Gastroesophageal sphincter (tissue), 3 donors: Measurements from ENCODE around the gene FREM2.

ENCODE experiments used
- CTCF ChIP-seq, 4 experiments: fragments of 200-600 bp in 2 of 4; fragments of 450-650 bp in 2 of 4; sonication (generic) in 1 of 4; IDR thresholded peaks; one replicate each; pipeline ENCODE4 v1.5.1; 2017 to 2019; ENCODE audit warnings: antibody characterized with exemption in 4 of 4, mild to moderate bottlenecking in 2 of 4, moderate library complexity in 2 of 4
- POLR2A ChIP-seq, 2 donors: fragments of 450-650 bp; IDR thresholded peaks; one replicate each; pipeline ENCODE4 v1.6.1; 2017; ENCODE audit warnings: antibody characterized with exemption in 2 of 2, mild to moderate bottlenecking in 2 of 2, moderate library complexity in 1 of 2

- TF ChIP-seq CTCF (IDR thresholded peaks at IDR 0.05) (no peak), POLR2A (IDR thresholded peaks at IDR 0.05) (no peak)
Measured at GRCh38 chr13:38703255-38703654, 16.4 kb downstream of the FREM2 start.
